Epidermal melanocyte (primary cell): ENCODE results near the gene LRCH3.

Experiments
- DNase-seq: peaks from one replicate; pipeline ENCODE4 v3.0.0; 2011; ENCODE audit warnings: low spot score; ENCODE audit not compliant: insufficient read length

LRCH3 gene

DNA sequence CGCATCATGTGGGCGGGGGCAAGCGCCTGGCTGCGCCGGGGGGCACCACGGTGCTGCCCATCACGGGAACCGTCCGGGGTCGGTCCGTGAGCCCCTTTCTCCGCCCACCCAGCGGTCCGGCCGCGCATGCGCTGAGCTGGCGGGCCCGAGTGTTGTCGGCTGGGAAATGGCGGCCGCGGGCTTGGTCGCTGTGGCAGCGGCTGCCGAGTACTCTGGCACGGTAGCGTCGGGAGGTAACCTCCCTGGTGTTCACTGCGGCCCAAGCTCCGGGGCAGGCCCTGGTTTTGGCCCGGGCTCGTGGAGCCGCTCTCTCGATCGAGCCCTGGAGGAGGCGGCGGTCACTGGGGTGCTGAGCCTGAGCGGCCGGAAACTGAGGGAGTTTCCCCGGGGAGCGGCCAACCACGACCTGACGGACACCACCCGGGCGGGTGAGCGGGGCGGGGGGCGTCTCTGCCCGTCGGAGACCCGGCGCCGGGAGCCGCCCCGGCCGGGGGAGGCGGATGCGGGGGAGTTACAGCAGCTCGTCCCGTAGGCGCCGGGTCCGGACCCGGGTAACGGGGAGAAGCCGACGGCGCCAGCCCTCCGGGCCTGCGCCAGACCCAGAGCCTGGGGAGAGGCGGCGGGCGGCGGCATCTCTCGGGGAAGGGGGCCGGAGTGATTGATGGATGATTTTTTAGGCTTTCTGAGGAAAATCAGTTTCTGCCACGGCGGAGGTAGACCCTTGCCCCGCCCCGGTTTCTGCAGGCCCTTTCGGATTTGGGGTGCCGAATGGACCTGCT, at the start of gene LRCH3:
Gene LRCH3, plus strand, starts transcription at position 142 of the 779 bp plus-strand sequence. Its CDS starts 25 bp downstream, at position 167.
- peak; percentile 98 for DNase-seq

GRCh38 chr3:197742787-197743186, 48.3 kb upstream of the LRCH3 start:
- DNase-seq, result no peak

DNA sequence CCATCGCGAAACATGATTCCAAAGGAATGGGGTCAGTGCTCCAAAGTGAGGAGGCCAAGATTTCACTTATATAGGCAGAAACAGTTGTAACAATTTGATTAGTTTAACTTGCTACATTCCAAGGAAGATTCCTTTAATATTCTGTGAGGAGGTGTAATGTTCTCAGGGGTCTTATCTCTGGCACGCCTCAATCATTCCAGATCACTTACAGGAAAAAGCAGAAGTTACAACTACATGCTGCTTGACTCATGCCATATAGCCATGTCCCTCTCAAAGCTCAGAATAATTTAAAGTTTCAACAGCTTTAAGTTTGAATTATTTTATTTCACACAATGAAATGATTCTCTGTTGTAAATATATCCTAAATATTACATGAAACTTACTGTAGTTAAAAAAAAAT, 44.8 kb upstream of the LRCH3 start:
- no peak for DNase-seq

DNA sequence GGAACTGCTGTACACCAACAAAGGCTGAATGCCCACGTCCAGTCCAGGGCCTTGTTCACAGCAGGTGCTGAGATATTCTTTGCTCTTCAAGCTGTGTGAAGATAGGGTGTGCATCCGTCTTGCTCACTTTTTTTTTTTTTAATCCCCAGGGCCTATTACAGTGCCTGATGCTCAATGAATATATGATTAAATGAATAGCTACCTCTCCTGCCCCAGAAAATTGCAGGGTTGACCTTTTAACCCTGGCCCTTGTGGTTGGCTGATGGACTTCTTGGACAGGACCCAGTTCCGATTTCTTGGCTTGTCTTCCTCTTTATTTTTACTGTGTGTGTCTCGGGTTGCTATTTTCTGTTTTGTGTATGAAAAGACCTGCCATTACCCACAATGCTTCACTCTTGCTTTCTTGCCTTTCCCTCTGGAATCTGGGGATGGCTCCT, 44.2 kb upstream of the LRCH3 start:
- DNase-seq, result no peak

- DNase-seq, result no peak
Measured at GRCh38 chr3:197748597-197749314, 42.3 kb upstream of the LRCH3 start.

DNA sequence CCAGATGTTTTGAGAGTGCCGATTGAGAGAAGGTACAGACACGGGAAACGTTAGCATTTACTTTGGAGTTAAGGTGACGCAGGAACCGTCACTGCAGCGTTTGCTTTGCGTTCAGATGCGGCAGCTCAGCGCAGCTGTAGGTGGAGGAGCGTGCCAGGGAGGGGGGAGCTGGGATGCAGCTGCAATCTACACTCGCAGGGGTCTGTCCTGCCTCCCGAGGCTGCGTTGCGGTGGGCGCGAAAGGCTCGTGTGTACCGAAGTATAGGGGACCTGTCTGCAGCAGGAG, 41.8 kb upstream of the LRCH3 start:
- peak; percentile 17 for DNase-seq

DNA sequence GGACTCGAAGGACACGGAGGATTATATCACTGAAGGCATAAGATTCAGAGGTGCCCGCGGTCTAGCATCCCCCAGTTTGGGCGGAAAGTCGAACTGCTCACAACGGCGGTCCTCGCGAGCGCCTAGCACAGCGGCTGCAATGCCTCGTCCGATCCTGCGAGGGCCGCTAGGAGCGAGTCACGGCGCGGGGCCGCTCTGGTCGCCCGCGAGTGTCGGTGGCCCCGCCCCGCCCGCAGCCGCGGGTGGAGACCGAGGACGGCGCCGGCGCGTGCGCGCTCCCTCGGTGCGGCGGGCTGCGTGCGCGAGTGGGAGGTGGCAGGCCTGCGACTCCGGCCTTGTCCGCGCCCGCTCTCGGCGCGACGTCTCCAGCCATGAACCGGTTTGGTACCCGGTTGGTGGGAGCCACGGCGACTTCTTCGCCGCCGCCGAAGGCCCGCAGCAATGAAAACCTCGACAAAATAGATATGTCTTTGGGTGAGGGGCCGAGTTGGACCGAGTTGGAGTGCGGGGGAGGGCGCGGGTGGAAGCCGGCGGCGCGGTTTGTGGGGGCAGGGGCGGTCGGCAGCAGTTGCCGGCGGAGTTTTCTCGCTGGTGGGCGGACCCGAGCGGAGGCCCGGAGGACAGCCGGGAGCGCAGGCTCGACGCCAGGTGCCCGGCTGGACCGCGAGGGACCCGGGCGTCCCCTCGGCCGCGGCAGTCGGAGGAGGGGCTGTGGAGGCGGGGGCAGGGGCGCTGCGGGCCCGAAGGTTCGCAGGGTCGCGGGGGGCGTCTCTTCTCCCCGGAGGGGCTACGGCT, 41.3 kb upstream of the LRCH3 start, which contains the start of gene FYTTD1:
Gene FYTTD1, plus strand, starts transcription at position 283 of the 795 bp plus-strand sequence. Its CDS starts 89 bp downstream, at position 372.
- DNase-seq, result peak; percentile 82

- DNase-seq, result peak; percentile 74
Measured at GRCh38 chr3:197750396-197750831, 40.6 kb upstream of the LRCH3 start.

GRCh38 chr3:197750858-197751737, 40.0 kb upstream of the LRCH3 start:
- no peak for DNase-seq

GRCh38 chr3:197752107-197752506, 38.9 kb upstream of the LRCH3 start:
- no peak for DNase-seq

GRCh38 chr3:197753263-197753662, 37.8 kb upstream of the LRCH3 start:
- DNase-seq, result no peak

- no peak for DNase-seq
Measured at GRCh38 chr3:197756704-197757103, 34.4 kb upstream of the LRCH3 start.

- no peak for DNase-seq
Measured at GRCh38 chr3:197758512-197758911, 32.5 kb upstream of the LRCH3 start.

- DNase-seq, result no peak
Measured at GRCh38 chr3:197761784-197762183, 29.3 kb upstream of the LRCH3 start.

GRCh38 chr3:197775317-197775716, 15.7 kb upstream of the LRCH3 start:
- no peak for DNase-seq

GRCh38 chr3:197782230-197782629, 8.8 kb upstream of the LRCH3 start:
- no peak for DNase-seq

GRCh38 chr3:197784019-197784585, 7.0 kb upstream of the LRCH3 start:
- no peak for DNase-seq

- DNase-seq, result no peak
Measured at GRCh38 chr3:197787412-197787811, 3.6 kb upstream of the LRCH3 start.

DNA sequence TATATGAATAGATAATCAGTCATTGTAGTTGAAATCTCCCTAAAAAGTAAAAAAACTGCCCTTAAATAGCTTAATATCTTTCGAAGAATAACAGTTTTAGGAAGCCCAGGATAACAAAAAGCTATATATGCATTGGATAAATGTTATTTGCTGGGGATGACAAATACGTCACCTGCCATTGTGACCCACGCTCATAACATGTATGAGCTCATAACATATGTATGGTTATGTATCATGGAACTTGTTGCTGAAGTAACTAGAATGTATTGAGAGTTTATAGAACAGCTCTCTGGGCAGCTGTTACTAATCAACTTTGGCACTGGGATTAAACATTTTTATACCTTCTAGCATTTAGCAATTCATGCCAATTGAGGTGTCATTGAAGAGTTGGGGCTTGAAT, 1.7 kb upstream of the LRCH3 start:
- no peak for DNase-seq

DNA sequence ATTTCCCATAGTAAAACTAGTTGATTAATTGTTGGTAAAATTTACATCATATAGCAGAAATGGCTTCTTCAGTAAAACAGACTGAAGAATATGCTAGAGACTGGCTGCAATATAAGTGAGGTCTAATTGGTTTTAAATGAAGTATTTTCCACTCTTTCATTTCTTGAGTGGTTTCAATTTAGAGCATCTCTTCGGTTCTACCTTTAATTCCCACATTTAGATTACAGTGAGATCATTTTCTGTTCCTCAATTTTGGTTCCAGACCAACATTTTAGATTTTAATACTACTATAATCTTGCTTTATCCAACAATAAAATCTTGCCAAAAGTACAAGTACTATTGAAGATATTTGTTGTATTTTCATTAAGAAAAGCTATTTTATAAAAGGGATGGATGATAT, 1.0 kb upstream of the LRCH3 start:
- DNase-seq, result no peak
